Sigmoid colon (tissue), 7 donors: ENCODE data around the gene TMCC2. TPM values are rescaled to one million over a fixed set of nuclear protein-coding genes. Genes with fewer than 3 reads are reported as not detected.

ENCODE experiments used
- DNase-seq: peaks from one replicate; pipeline ENCODE4 v3.0.0-alpha.2; 2019
- H3K27ac ChIP-seq, 4 donors: fragments of 200-600 bp; sonication (generic); one replicate each; pipeline ENCODE4 v1.5.1; 2016 to 2019; ENCODE audit warnings: mild to moderate bottlenecking in 1 of 4
- H3K27me3 ChIP-seq, 3 donors: fragments of 200-600 bp; sonication (generic); one replicate each; pipeline ENCODE4 v1.5.1; 2019; ENCODE audit warnings: mild to moderate bottlenecking in 1 of 3
- H3K36me3 ChIP-seq, 4 donors: fragments of 200-600 bp; sonication (generic); one replicate each; pipeline ENCODE4 v1.5.1; 2016 to 2019
- H3K4me1 ChIP-seq, 4 donors: fragments of 200-600 bp; sonication (generic); one replicate each; pipeline ENCODE4 v1.5.1; 2017 to 2019
- H3K4me3 ChIP-seq, 4 donors: fragments of 200-600 bp; sonication (generic); one replicate each; pipeline ENCODE4 v1.5.1; 2017 to 2019; ENCODE audit warnings: mild to moderate bottlenecking in 2 of 4, moderate library complexity in 1 of 4
- H3K9me3 ChIP-seq, 4 donors: fragments of 200-600 bp in 3 of 4; sonication (generic) in 3 of 4; one replicate each; pipeline versions ENCODE4 v1.5.1 to v1.6.1; 2013 to 2019
- CTCF ChIP-seq, 4 experiments: fragments of 450-650 bp in 3 of 4; fragments of 200-600 bp in 1 of 4; IDR thresholded peaks; one replicate each; pipeline ENCODE4 v1.5.1; 2016 to 2019; ENCODE audit warnings: antibody characterized with exemption in 4 of 4, mild to moderate bottlenecking in 3 of 4, moderate library complexity in 2 of 4
- EP300 ChIP-seq, 4 donors: sonication (generic); formaldehyde crosslinking; IDR thresholded peaks; one replicate each; pipeline ENCODE4 v1.6.1; 2017; ENCODE audit warnings: antibody characterized with exemption in 4 of 4
- POLR2A ChIP-seq, 2 donors: fragments of 450-650 bp; IDR thresholded peaks; one replicate each; pipeline ENCODE4 v1.6.1; 2016; ENCODE audit warnings: antibody characterized with exemption in 2 of 2, mild to moderate bottlenecking in 2 of 2, moderate library complexity in 2 of 2
- POLR2AphosphoS5 ChIP-seq, 4 donors: sonication (generic); formaldehyde crosslinking; IDR thresholded peaks; one replicate each; pipeline ENCODE4 v1.6.1; 2017; ENCODE audit warnings: antibody characterized with exemption in 4 of 4
- WGBS, 2 donors: extraction: QIAGEN DNeasy Blood & Tissue Kit; methylation state at CpG; one replicate each; pipeline ENCODE4 v1.1.7; 2013; 5-methylcytosine and 5-hydroxymethylcytosine counted together
- intact Hi-C: fragments of 100-400 bp; cut with DNase I; formaldehyde crosslinking; loops from one replicate; pipeline ENCODE4 v1.15.1; 2023
- polyA plus RNA-seq, 3 donors: library from polyadenylated mRNA; stranded (reverse); fragments of 200-250 nt; gene quantifications; one replicate each; pipeline ENCODE4 v1.2.3, GENCODE V29; 2013
- total RNA-seq, 4 donors: library from RNA; depleted of rRNA; stranded (reverse); fragments of >200 nt; gene quantifications; one replicate each; pipeline ENCODE4 v1.1.0, GENCODE V29; 2016
- donor health status: healthy with polysubstance abuse.
- donor health status: Bipolar disorder and iron deficiency.
- donor health status: healthy.

TMCC2 gene
- total and polyA plus RNA-seq, 7 donors: 1.1 to 6.4 (median 5.2) TPM; not detected in 2

- H3K9me3 ChIP-seq: no peaks in the 10 kb centered on the region
- no peak overlapping the region for H3K4me3 ChIP-seq
- DNase-seq: peak; percentile 33
- intact Hi-C loops: loop anchor here (5.0 kb wide), 1 partner anchor 34 kb away; the partner anchor contains the start of gene DSTYK
- H3K4me1 ChIP-seq: peaks cover 0 to 57% (median 47%) of the 10 kb centered on the region in 4 donors
- no peaks in the 10 kb centered on the region for H3K27me3 ChIP-seq
- TF ChIP-seq POLR2AphosphoS5 (IDR thresholded peaks at IDR 0.05) (no peak), CTCF (IDR thresholded peaks at IDR 0.05) (no peak), EP300 (IDR thresholded peaks at IDR 0.05) (no peak), POLR2A (IDR thresholded peaks at IDR 0.05) (no peak)
- H3K27ac ChIP-seq: peak overlapping the region in 3 of 4 donors; percentile 50 to 75 (median 61)
- WGBS, 2 donors: 76 to 83% methylated on average over 10 of the region's 10 CpGs
- peaks cover 0 to 7% (median 2%) of the 10 kb centered on the region in 4 donors for H3K36me3 ChIP-seq
Measured at GRCh38 chr1:205246351-205247119, 18.8 kb downstream of the TMCC2 start.

GRCh38 chr1:205247130-205247921, 19.6 kb downstream of the TMCC2 start:
- no peaks in the 10 kb centered on the region for H3K27me3 ChIP-seq
- WGBS, 2 donors: 58 to 77% methylated on average over 9 of the region's 9 CpGs
- TF ChIP-seq POLR2A (IDR thresholded peaks at IDR 0.05) (no peak), CTCF (IDR thresholded peaks at IDR 0.05) (no peak), POLR2AphosphoS5 (IDR thresholded peaks at IDR 0.05) (no peak), EP300 (IDR thresholded peaks at IDR 0.05) (no peak)
- intact Hi-C loops: loop anchor here (5.0 kb wide), 1 partner anchor 35 kb away; the partner anchor contains the start of gene DSTYK
- H3K9me3 ChIP-seq: no peaks in the 10 kb centered on the region
- no peak overlapping the region for H3K4me3 ChIP-seq
- H3K4me1 ChIP-seq: peaks cover 0 to 65% (median 51%) of the 10 kb centered on the region in 4 donors
- no peak for DNase-seq
- peak overlapping the region; percentile 5 to 75 (median 56) for H3K27ac ChIP-seq
- H3K36me3 ChIP-seq: no peaks in the 10 kb centered on the region

- no peaks in the 10 kb centered on the region for H3K36me3 ChIP-seq
- TF ChIP-seq CTCF (IDR thresholded peaks at IDR 0.05) (no peak), POLR2A (IDR thresholded peaks at IDR 0.05) (no peak), POLR2AphosphoS5 (IDR thresholded peaks at IDR 0.05) (no peak), EP300 (IDR thresholded peaks at IDR 0.05) (no peak)
- peak overlapping the region; percentile 50 to 75 (median 61) for H3K27ac ChIP-seq
- H3K4me3 ChIP-seq: no peak overlapping the region
- H3K9me3 ChIP-seq: no peaks in the 10 kb centered on the region
- peaks cover 0 to 66% (median 51%) of the 10 kb centered on the region in 4 donors for H3K4me1 ChIP-seq
- WGBS, 2 donors: 19 to 44% methylated on average over 11 of the region's 11 CpGs
- no peaks in the 10 kb centered on the region for H3K27me3 ChIP-seq
- intact Hi-C loops: loop anchor here (5.0 kb wide), 1 partner anchor 37 kb away; the partner anchor contains the start of gene DSTYK
- peak; percentile 92 for DNase-seq
Measured at GRCh38 chr1:205248793-205249601, 21.3 kb downstream of the TMCC2 start.

GRCh38 chr1:205249651-205250050, 21.9 kb downstream of the TMCC2 start:
- Histone ChIP-seq H3K4me1 (peaks cover 0 to 66% (median 51%) of the 10 kb centered on the region in 4 donors), H3K9me3 (no peaks in the 10 kb centered on the region), H3K4me3 (no peak overlapping the region), H3K27ac (peak overlapping the region; percentile 50 to 75 (median 61)), H3K27me3 (no peaks in the 10 kb centered on the region), H3K36me3 (no peaks in the 10 kb centered on the region)
- 39 to 69% methylated on average over 4 of the region's 4 CpGs for WGBS, 2 donors
- TF ChIP-seq POLR2AphosphoS5 (IDR thresholded peaks at IDR 0.05): no peak
- no peak for TF ChIP-seq EP300 (IDR thresholded peaks at IDR 0.05)
- no peak for TF ChIP-seq CTCF (IDR thresholded peaks at IDR 0.05)
- TF ChIP-seq POLR2A (IDR thresholded peaks at IDR 0.05): no peak
- intact Hi-C loops: loop anchor here (5.0 kb wide), 1 partner anchor 37 kb away; the partner anchor contains the start of gene DSTYK
- no peak for DNase-seq
